ENCODE data around the gene CCR2. TPM values are rescaled to one million over a fixed set of nuclear protein-coding genes. Genes with fewer than 3 reads are reported as not detected.

CCR2 gene
- total and polyA plus RNA-seq, 10 donors, result 2.0 to 54.4 (median 19.9) TPM

DNA sequence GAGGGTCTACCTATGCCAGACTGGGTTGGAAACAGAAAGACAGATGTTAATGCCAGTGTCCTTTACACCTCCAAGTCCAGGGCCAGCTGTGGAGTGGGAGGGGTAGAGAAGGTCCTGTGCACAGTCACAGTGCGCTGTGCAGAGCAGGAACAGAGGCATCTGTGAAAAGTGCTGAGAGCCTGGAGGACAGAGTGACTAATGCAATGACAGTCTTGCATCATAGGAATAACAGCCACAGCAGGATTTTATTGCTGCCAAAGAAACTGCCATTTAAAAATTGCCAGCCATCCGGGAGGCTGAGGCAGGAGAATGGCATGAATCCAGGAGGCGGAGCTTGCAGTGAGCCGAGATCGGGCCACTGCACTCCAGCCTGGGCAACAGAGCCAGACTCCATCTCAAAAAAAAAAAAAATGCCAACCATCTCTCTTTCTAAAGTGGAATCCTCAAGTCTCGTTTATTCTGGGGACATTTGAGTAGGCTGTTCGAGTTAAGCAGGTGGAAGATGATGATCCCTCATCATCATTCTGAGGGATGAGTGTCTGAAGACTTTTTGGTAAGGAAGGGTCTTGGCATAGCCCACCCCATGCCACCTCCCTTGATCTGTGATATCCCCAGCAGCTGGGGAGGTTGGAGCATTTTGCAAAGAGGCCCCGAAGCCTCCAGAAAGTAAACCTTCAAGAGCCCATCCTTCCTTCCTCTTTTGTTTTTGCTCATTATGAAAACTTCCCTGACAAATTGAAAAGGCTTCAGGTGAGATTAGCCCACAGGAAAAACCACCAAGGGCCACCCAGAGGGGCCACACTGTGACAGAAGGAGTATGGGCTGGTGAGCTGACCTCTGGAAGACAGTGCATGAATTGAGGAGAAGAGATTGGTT is 7.7 kb downstream of the CCR2 start:
- H3K9me3 ChIP-seq, result no peaks in the 10 kb centered on the region
- WGBS, 5 donors, result 42 to 71% (median 52%) methylated on average over 8 of the region's 8 CpGs
- H3K4me3 ChIP-seq, result no peak overlapping the region
- H3K27me3 ChIP-seq (replicated peaks in 1 of 7), result no peaks in the 10 kb centered on the region
- TF ChIP-seq POLR2A (IDR thresholded peaks at IDR 0.05) (no peak), POLR2AphosphoS5 (IDR thresholded peaks at IDR 0.05) (no peak)
- TF ChIP-seq, protein P1, sequence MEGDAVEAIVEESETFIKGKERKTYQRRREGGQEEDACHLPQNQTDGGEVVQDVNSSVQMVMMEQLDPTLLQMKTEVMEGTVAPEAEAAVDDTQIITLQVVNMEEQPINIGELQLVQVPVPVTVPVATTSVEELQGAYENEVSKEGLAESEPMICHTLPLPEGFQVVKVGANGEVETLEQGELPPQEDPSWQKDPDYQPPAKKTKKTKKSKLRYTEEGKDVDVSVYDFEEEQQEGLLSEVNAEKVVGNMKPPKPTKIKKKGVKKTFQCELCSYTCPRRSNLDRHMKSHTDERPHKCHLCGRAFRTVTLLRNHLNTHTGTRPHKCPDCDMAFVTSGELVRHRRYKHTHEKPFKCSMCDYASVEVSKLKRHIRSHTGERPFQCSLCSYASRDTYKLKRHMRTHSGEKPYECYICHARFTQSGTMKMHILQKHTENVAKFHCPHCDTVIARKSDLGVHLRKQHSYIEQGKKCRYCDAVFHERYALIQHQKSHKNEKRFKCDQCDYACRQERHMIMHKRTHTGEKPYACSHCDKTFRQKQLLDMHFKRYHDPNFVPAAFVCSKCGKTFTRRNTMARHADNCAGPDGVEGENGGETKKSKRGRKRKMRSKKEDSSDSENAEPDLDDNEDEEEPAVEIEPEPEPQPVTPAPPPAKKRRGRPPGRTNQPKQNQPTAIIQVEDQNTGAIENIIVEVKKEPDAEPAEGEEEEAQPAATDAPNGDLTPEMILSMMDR (IDR thresholded peaks at IDR 0.05 in 8 of 11, conservative IDR thresholded peaks at IDR 0.05 in 3 of 11), result no peak
- H3K4me1 ChIP-seq, result peaks cover 0 to 51% (median 26%) of the 10 kb centered on the region in 6 donors
- no peak for DNase-seq
- H3K36me3 ChIP-seq, result no peaks in the 10 kb centered on the region
- intact Hi-C loops (cut with DNase I; ENCODE audit: low total_unique reads), result no loop called here
- peak overlapping the region in 5 of 8 donors; percentile 10 to 55 (median 52) for H3K27ac ChIP-seq

DNA sequence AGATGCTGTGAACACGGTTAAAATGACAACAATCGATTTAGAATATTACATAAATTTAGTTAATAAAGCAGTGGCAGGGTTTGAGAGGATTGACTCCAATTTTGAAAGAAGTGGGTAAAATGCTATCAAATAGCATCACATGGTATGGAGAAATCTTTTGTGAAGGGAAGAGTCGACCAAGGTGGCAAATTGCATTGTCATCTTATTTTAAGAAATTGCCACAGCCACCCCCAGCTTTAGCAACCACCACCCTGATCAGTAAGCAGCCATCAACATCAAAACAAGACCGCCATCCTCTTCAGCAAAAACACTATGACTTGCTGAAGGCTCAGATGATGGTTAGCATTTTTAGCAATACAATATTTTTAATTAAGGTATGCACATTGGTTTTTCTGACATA is 11.1 kb downstream of the CCR2 start:
- DNase-seq, result no peak
- intact Hi-C loops (cut with DNase I; ENCODE audit: low total_unique reads), result loop anchor here (5.0 kb wide), 1 partner anchor 88 kb away; no protein-coding TSS in a partner anchor
- H3K4me3 ChIP-seq, result no peak overlapping the region
- no peaks in the 10 kb centered on the region for H3K27me3 ChIP-seq (replicated peaks in 1 of 7)
- no peak overlapping the region for H3K27ac ChIP-seq
- peaks cover 0 to 52% (median 36%) of the 10 kb centered on the region in 6 donors for H3K4me1 ChIP-seq
- TF ChIP-seq POLR2AphosphoS5 (IDR thresholded peaks at IDR 0.05), result no peak
- TF ChIP-seq, protein P1 (IDR thresholded peaks at IDR 0.05 in 8 of 11, conservative IDR thresholded peaks at IDR 0.05 in 3 of 11), result no peak
- no peak for TF ChIP-seq POLR2A (IDR thresholded peaks at IDR 0.05)
- WGBS, 5 donors, result 68 to 88% (median 76%) methylated on average over 4 of the region's 4 CpGs
- H3K36me3 ChIP-seq, result no peaks in the 10 kb centered on the region
- no peaks in the 10 kb centered on the region for H3K9me3 ChIP-seq

DNA sequence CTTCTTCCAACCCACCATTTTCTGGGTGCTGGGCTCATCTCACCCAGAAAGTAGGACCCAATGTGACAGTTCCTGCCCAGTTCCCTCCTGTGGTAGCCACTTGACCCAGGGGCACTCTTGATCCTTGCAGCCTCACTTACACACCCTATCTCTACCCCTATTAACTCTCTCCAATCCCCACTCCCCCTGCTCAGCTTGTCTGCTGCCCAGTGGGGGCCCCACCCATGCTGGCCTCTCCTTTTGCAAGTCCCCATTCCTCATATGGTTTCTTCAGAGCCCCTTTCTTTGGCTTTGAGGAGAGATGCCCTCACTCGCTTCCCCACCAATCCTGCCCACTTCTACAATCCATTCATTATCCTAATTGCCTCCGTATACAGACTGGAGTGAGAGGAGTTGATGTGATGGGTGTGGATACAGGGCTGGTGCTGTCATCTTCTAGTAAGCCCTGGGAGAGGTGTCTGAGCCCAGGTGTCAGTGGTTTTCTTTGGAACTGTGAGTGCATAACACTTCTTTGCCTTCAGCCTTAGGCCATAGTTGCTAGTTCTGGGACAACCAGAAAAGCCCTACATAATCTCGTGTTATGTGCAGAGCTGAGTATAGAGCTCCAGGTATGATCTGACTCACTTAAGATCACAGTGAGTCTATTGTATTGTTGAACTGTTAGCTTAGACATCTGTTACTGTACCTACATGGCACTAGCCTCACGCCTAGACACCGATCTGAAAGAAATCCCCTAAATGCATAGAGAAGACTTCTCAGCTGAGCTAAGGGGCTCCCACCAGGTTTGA is 12.0 kb downstream of the CCR2 start:
- intact Hi-C loops (cut with DNase I; ENCODE audit: low total_unique reads), result loop anchor here (5.0 kb wide), 1 partner anchor 89 kb away; no protein-coding TSS in a partner anchor
- peaks cover 0 to 52% (median 33%) of the 10 kb centered on the region in 6 donors for H3K4me1 ChIP-seq
- no peak overlapping the region for H3K4me3 ChIP-seq
- 90 to 94% (median 91%) methylated on average over 5 of the region's 5 CpGs for WGBS, 5 donors
- no peaks in the 10 kb centered on the region for H3K9me3 ChIP-seq
- no peak for DNase-seq
- H3K27me3 ChIP-seq (replicated peaks in 1 of 7), result no peaks in the 10 kb centered on the region
- TF ChIP-seq, protein P1 (IDR thresholded peaks at IDR 0.05 in 8 of 11, conservative IDR thresholded peaks at IDR 0.05 in 3 of 11), result no peak
- TF ChIP-seq POLR2AphosphoS5 (IDR thresholded peaks at IDR 0.05) (no peak), POLR2A (IDR thresholded peaks at IDR 0.05) (no peak)
- H3K27ac ChIP-seq, result no peak overlapping the region
- H3K36me3 ChIP-seq, result no peaks in the 10 kb centered on the region
